Panc1 (cell line): ENCODE results near the gene AURKAIP1.

Experiments used
- CTCF ChIP-seq: fragments of 450-650 bp; IDR thresholded peaks from 2 replicates; pipeline ENCODE4 v1.5.1; 2017; ENCODE audit warnings: mild to moderate bottlenecking
- POLR2AphosphoS5 ChIP-seq: IDR thresholded peaks from 2 replicates; pipeline ENCODE4 v1.6.1; 2012; ENCODE audit warnings: mild to moderate bottlenecking, low read depth, low read length, moderate library complexity
- REST ChIP-seq, 2 experiments: IDR thresholded peaks; 2 replicates each; pipeline ENCODE4 v1.6.1; 2011 to 2012; ENCODE audit warnings: low read depth in 2 of 2, control low read depth in 1 of 2, low read length in 1 of 2, mild to moderate bottlenecking in 1 of 2, moderate library complexity in 1 of 2; ENCODE audit not compliant: insufficient read depth in 1 of 2

GRCh38 chr1:1337793-1338147, 37.2 kb downstream of the AURKAIP1 start:
- no peak for TF ChIP-seq CTCF
- no peak for TF ChIP-seq POLR2AphosphoS5
- no peak for TF ChIP-seq REST (IDR thresholded peaks at IDR 0.05; ENCODE audit: insufficient read depth in 1 of 2, low read depth in 2 of 2, low read length in 1 of 2)
